BJ (cell line): ENCODE results near the gene IP6K1. TPM values are rescaled to one million over a fixed set of nuclear protein-coding genes. Genes with fewer than 3 reads are reported as not detected.

Experiments
- CTCF ChIA-PET: fragments of 350-600 bp; formaldehyde crosslinking; extraction: SDS; loops from one replicate; lab custom pipeline; 2021; ENCODE audit warnings: antibody characterized with exemption, inconsistent platforms; lab: Yijun Ruan, JAX
- POLR2A ChIA-PET: fragments of 300-600 bp; sonication (Branson Sonifier 250); formaldehyde crosslinking; extraction: SDS; loops from one replicate; lab custom pipeline; 2021; ENCODE audit warnings: antibody characterized with exemption; lab: Charles Lee
- DNase-seq: peaks from one replicate; pipeline ENCODE4 v3.0.0-alpha.2; 2011; ENCODE audit warnings: low read depth
- H3K27me3 ChIP-seq: 2 replicates; pipeline ENCODE4 v1.6.0; 2011; ENCODE audit warnings: low read length; ENCODE audit not compliant: control insufficient read depth, insufficient read depth
- H3K36me3 ChIP-seq: 2 replicates; pipeline ENCODE4 v1.5.1; 2011; ENCODE audit warnings: low read length; ENCODE audit not compliant: control insufficient read depth, insufficient read depth
- H3K4me3 ChIP-seq: 2 replicates; pipeline ENCODE4 v1.5.1; 2011; ENCODE audit warnings: low read depth, mild to moderate bottlenecking, control low read depth, low read length
- polyA plus RNA-seq: library from polyadenylated mRNA; depleted of rRNA; stranded (reverse); fragments of >200 nt; gene quantifications from 2 replicates; pipeline ENCODE4 v1.2.3, GENCODE V29; 2011
- TF ChIP-seq, protein P1 (sequence below): IDR thresholded peaks from 2 replicates; pipeline ENCODE4 v1.5.1; 2011; ENCODE audit warnings: low read depth, mild to moderate bottlenecking, control low read depth, inconsistent platforms, low read length, moderate library complexity; ENCODE audit not compliant: insufficient read depth

Gene IP6K1
- polyA plus RNA-seq, 1 experiment: 54.4 TPM

DNA sequence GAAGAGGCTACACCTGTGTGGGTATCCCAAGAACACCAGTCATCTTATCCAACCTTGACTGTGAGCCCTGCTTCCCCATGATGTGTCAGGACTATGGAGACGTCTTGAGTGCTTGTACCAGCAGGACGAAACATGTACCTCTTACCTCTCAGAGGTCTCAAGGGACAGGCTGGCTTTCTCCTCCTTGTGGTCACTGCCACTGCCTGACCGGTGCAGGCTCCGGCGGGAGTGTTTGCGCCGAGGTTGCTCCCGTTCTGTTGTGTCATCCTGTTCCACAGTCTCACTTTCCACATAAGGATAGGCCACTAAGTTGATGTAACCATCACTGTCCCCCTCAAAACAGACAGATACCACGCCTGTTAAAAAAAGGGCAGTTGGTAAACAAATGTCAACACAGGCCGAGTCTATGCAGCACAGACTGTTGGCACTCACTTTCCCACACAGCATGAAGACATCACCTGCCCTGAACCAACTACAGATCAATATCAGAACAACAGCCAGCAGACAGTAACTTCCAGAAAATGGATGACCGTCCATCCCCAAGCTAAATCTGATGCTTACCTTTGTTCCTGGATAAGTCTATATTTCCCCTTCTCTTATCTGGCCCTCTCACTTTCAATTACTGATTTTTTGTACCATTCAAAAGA is 48.2 kb downstream of the IP6K1 start:
- ChIA-PET CTCF (no interaction called here), POLR2A (no interaction called here)
- DNase-seq: no peak
- Histone ChIP-seq H3K27me3 (no peaks in the 10 kb centered on the region), H3K36me3 (peaks cover 12% of the 10 kb centered on the region), H3K4me3 (no peak overlapping the region)
- TF ChIP-seq, protein P1, sequence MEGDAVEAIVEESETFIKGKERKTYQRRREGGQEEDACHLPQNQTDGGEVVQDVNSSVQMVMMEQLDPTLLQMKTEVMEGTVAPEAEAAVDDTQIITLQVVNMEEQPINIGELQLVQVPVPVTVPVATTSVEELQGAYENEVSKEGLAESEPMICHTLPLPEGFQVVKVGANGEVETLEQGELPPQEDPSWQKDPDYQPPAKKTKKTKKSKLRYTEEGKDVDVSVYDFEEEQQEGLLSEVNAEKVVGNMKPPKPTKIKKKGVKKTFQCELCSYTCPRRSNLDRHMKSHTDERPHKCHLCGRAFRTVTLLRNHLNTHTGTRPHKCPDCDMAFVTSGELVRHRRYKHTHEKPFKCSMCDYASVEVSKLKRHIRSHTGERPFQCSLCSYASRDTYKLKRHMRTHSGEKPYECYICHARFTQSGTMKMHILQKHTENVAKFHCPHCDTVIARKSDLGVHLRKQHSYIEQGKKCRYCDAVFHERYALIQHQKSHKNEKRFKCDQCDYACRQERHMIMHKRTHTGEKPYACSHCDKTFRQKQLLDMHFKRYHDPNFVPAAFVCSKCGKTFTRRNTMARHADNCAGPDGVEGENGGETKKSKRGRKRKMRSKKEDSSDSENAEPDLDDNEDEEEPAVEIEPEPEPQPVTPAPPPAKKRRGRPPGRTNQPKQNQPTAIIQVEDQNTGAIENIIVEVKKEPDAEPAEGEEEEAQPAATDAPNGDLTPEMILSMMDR: no peak

DNA sequence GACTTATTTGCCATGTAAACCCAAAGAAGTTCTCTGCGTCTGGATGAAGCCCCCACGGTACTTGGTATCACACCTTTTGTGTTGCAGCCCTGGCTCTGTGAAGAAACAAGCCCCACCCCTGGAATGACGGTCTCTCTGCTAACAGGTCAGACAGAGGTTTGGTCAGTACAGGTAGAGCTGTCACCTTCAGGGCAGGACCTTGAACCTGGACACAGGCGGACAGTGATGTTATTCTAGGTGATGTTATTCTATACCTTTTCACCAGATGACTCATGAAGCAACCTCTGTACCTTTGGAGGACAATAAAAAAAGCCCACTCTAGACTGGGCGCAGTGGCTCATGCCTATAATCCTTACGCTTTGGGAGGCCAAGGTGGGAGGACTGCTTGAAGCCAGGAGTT is 51.6 kb downstream of the IP6K1 start:
- TF ChIP-seq, protein P1: no peak
- DNase-seq: no peak
- H3K4me3 ChIP-seq: no peak overlapping the region
- H3K27me3 ChIP-seq: no peaks in the 10 kb centered on the region
- ChIA-PET CTCF (interaction anchor here (1.5 kb wide), 1 partner anchor 33 kb away, joined by 5 read pairs; no protein-coding TSS in a partner anchor), POLR2A (no interaction called here)
- peaks cover 22% of the 10 kb centered on the region for H3K36me3 ChIP-seq

DNA sequence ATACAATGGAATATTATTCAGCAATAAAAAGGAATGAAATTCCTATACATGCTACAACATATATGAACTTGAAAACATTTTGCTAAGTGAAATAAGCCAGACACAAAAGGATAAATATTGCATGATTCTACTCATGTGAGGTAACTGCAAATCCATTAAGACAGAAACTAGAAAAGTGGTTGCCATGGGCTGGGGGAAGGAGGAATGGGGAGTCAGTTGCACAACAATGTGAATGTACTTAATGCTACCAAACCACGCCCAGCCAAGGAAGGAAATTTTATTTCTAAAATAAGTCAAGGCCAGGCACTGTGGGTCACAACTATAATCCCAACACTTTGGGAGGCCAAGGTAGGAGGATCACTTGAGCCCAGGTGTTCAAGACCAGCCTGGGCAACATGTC is 52.8 kb downstream of the IP6K1 start:
- Histone ChIP-seq H3K4me3 (no peak overlapping the region), H3K27me3 (no peaks in the 10 kb centered on the region), H3K36me3 (peaks cover 22% of the 10 kb centered on the region)
- no peak for DNase-seq
- POLR2A ChIA-PET: no interaction called here
- CTCF ChIA-PET: no interaction called here
- TF ChIP-seq, protein P1: no peak

DNA sequence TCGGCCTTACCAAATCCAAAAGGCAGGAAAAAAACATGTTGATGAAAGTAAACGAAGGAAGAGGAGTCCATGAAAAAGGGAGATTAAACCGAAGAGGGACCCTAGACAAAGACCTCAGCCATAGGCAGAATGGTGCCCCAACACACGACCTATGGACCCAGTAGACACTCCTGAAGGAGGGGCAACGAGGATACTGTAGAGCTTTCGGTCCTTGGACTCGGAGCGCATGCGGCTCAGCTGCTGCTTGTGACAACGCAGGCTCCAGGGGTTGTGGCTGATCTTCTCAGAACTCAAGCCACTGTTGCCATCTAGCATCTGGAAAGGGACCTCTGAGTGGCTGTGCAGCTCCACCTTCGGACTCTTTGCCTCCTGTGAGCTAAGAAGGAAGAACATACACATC is 53.7 kb downstream of the IP6K1 start:
- H3K36me3 ChIP-seq: peaks cover 22% of the 10 kb centered on the region
- H3K27me3 ChIP-seq: no peaks in the 10 kb centered on the region
- H3K4me3 ChIP-seq: no peak overlapping the region
- ChIA-PET CTCF (interaction anchor here (0.9 kb wide), 1 partner anchor 107 kb away, joined by 3 read pairs; no protein-coding TSS in a partner anchor), POLR2A (no interaction called here)
- TF ChIP-seq, protein P1: no peak
- no peak for DNase-seq

DNA sequence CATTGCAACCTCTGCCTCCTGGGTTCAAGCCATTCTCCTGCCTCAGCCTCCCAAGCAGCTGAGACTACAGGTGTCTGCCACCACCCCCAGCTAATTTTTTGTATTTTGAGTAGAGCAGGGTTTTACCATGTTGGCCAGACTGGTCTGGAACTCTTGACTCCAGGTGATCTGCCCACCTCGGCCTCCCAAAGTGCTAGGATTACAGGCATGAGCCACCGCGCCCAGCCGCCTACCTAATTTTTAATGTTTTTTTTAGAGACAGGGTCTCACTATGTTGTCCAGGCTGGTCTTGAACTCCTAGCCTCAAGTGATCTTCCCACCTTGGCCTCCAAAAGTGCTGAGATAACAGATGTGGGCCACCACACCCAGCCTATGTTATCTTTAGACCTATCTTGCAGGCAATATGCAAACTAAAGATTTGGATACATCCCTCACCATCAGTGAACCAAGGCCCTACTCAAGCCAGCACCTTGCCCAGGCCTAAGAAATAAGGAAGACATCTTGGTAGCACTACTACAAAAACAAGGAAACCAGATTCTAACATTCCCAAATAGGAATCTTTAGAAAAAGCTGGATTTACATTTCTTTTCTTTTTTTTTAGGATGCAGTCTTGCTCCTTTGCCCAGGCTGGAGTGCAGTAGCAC is 56.3 kb downstream of the IP6K1 start:
- POLR2A ChIA-PET: no interaction called here
- peaks cover 25% of the 10 kb centered on the region for H3K36me3 ChIP-seq
- H3K4me3 ChIP-seq: no peak overlapping the region
- CTCF ChIA-PET: interaction anchor here (1.1 to 1.3 kb wide), 2 partner anchors 29 to 73 kb away, joined by 3 read pairs; partner anchors contain the start of gene INKA1
- no peak for DNase-seq
- no peaks in the 10 kb centered on the region for H3K27me3 ChIP-seq
- TF ChIP-seq, protein P1: no peak
